22Rv1 (cell line): ENCODE results near the gene SEH1L.

Experiments
- ZFX ChIP-seq: fragments of 450-650 bp; IDR thresholded peaks from 2 replicates; pipeline ENCODE4 v1.6.1; 2017; ENCODE audit warnings: antibody characterized with exemption, borderline replicate concordance
- TF ChIP-seq, protein P1 (sequence below): fragments of 450-650 bp; IDR thresholded peaks from 2 replicates; pipeline ENCODE4 v1.5.1; 2017; ENCODE audit warnings: mild to moderate bottlenecking

DNA sequence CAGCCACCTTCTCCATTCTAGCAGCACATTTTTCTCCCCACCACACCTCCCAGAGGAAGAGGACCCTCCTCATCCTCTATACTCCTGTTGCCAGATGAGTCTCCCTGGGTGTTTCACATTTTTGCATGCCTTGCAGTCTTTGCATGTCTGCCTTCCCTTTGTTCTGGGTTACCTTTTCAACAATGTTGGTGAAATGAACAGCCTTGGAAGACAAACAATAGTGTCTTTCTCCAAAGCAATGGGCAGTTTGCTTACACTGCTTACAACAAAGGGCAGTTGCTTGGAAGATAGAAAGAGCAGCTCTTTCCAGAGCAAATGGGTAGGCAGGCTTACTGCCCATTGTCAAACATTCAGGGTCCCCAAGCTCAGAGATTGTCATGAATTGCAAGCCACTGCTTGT, 14.5 kb upstream of the SEH1L start:
- TF ChIP-seq, protein P1, sequence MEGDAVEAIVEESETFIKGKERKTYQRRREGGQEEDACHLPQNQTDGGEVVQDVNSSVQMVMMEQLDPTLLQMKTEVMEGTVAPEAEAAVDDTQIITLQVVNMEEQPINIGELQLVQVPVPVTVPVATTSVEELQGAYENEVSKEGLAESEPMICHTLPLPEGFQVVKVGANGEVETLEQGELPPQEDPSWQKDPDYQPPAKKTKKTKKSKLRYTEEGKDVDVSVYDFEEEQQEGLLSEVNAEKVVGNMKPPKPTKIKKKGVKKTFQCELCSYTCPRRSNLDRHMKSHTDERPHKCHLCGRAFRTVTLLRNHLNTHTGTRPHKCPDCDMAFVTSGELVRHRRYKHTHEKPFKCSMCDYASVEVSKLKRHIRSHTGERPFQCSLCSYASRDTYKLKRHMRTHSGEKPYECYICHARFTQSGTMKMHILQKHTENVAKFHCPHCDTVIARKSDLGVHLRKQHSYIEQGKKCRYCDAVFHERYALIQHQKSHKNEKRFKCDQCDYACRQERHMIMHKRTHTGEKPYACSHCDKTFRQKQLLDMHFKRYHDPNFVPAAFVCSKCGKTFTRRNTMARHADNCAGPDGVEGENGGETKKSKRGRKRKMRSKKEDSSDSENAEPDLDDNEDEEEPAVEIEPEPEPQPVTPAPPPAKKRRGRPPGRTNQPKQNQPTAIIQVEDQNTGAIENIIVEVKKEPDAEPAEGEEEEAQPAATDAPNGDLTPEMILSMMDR: no peak
- no peak for TF ChIP-seq ZFX
